ENCODE data around the gene TMEM72.
A peak's percentile ranks its signal among the peaks of the same experiment; 100 is the strongest.

Gene TMEM72

GRCh38 chr10:44949915-44950314 is 38.8 kb downstream of the TMEM72 start:
- Mint-ChIP-seq H3K9me3 (peaks cover 5% of the 10 kb centered on the region), H3K27me3 (no peaks in the 10 kb centered on the region), H3K27ac (no peak overlapping the region), H3K4me3 (no peak overlapping the region), H3K4me1 (no peaks in the 10 kb centered on the region), H3K36me3 (peaks cover 3% of the 10 kb centered on the region)

- Mint-ChIP-seq H3K4me3 (no peak overlapping the region), H3K27me3 (no peaks in the 10 kb centered on the region), H3K4me1 (no peaks in the 10 kb centered on the region), H3K9me3 (no peaks in the 10 kb centered on the region), H3K36me3 (peaks cover 2% of the 10 kb centered on the region), H3K27ac (no peak overlapping the region)
Measured at GRCh38 chr10:44950326-44951225, 39.4 kb downstream of the TMEM72 start.

- Mint-ChIP-seq H3K4me1 (no peaks in the 10 kb centered on the region), H3K36me3 (peaks cover 5% of the 10 kb centered on the region), H3K9me3 (no peaks in the 10 kb centered on the region), H3K4me3 (no peak overlapping the region), H3K27ac (no peak overlapping the region), H3K27me3 (no peaks in the 10 kb centered on the region)
Measured at GRCh38 chr10:44951576-44952226, 40.6 kb downstream of the TMEM72 start.

GRCh38 chr10:44952779-44953231 is 41.7 kb downstream of the TMEM72 start:
- peaks cover 5% of the 10 kb centered on the region for H3K36me3 Mint-ChIP-seq
- H3K27me3 Mint-ChIP-seq, result no peaks in the 10 kb centered on the region
- peaks cover 4% of the 10 kb centered on the region for H3K4me1 Mint-ChIP-seq
- no peaks in the 10 kb centered on the region for H3K9me3 Mint-ChIP-seq
- H3K27ac Mint-ChIP-seq, result no peak overlapping the region
- no peak overlapping the region for H3K4me3 Mint-ChIP-seq

GRCh38 chr10:44954042-44954441 is 42.9 kb downstream of the TMEM72 start:
- Mint-ChIP-seq H3K27me3 (no peaks in the 10 kb centered on the region), H3K36me3 (peaks cover 5% of the 10 kb centered on the region), H3K4me1 (peaks cover 13% of the 10 kb centered on the region), H3K27ac (no peak overlapping the region), H3K9me3 (no peaks in the 10 kb centered on the region), H3K4me3 (no peak overlapping the region)

GRCh38 chr10:44954962-44955361 is 43.8 kb downstream of the TMEM72 start:
- Mint-ChIP-seq H3K36me3 (peaks cover 5% of the 10 kb centered on the region), H3K27me3 (no peaks in the 10 kb centered on the region), H3K9me3 (no peaks in the 10 kb centered on the region), H3K4me1 (peaks cover 15% of the 10 kb centered on the region), H3K4me3 (no peak overlapping the region), H3K27ac (peak overlapping the region; percentile 61)

- H3K27me3 Mint-ChIP-seq, result no peaks in the 10 kb centered on the region
- no peak overlapping the region for H3K4me3 Mint-ChIP-seq
- H3K9me3 Mint-ChIP-seq, result no peaks in the 10 kb centered on the region
- no peak overlapping the region for H3K27ac Mint-ChIP-seq
- H3K4me1 Mint-ChIP-seq, result peaks cover 21% of the 10 kb centered on the region
- peaks cover 5% of the 10 kb centered on the region for H3K36me3 Mint-ChIP-seq
Measured at GRCh38 chr10:44955413-44956070, 44.4 kb downstream of the TMEM72 start.

GRCh38 chr10:44956226-44956625 is 45.1 kb downstream of the TMEM72 start:
- H3K4me3 Mint-ChIP-seq, result no peak overlapping the region
- peaks cover 22% of the 10 kb centered on the region for H3K4me1 Mint-ChIP-seq
- H3K36me3 Mint-ChIP-seq, result peaks cover 5% of the 10 kb centered on the region
- H3K27me3 Mint-ChIP-seq, result no peaks in the 10 kb centered on the region
- no peak overlapping the region for H3K27ac Mint-ChIP-seq
- H3K9me3 Mint-ChIP-seq, result no peaks in the 10 kb centered on the region

GRCh38 chr10:44956717-44957706 is 45.9 kb downstream of the TMEM72 start:
- Mint-ChIP-seq H3K27me3 (no peaks in the 10 kb centered on the region), H3K4me1 (peaks cover 22% of the 10 kb centered on the region), H3K27ac (no peak overlapping the region), H3K9me3 (no peaks in the 10 kb centered on the region), H3K36me3 (peaks cover 5% of the 10 kb centered on the region), H3K4me3 (no peak overlapping the region)

- no peaks in the 10 kb centered on the region for H3K9me3 Mint-ChIP-seq
- peaks cover 5% of the 10 kb centered on the region for H3K36me3 Mint-ChIP-seq
- peak overlapping the region; percentile 86 for H3K4me3 Mint-ChIP-seq
- H3K4me1 Mint-ChIP-seq, result peaks cover 22% of the 10 kb centered on the region
- H3K27me3 Mint-ChIP-seq, result no peaks in the 10 kb centered on the region
- peak overlapping the region; percentile 63 for H3K27ac Mint-ChIP-seq
Measured at GRCh38 chr10:44958196-44958897, 47.2 kb downstream of the TMEM72 start.

- H3K27ac Mint-ChIP-seq, result no peak overlapping the region
- peaks cover 22% of the 10 kb centered on the region for H3K4me1 Mint-ChIP-seq
Measured at GRCh38 chr10:44958898-44959246, 47.7 kb downstream of the TMEM72 start.

GRCh38 chr10:44959247-44960087 is 48.3 kb downstream of the TMEM72 start, which contains the start of gene RASSF4:
Gene RASSF4, plus strand, starts transcription at chr10:44959802. Its CDS starts 10,401 bp downstream, at chr10:44970203.
- no peaks in the 10 kb centered on the region for H3K27me3 Mint-ChIP-seq
- H3K4me1 Mint-ChIP-seq, result peaks cover 22% of the 10 kb centered on the region
- peak within 1 kb of the TSS; percentile 86 for H3K4me3 Mint-ChIP-seq
- peaks cover 5% of the 10 kb centered on the region for H3K36me3 Mint-ChIP-seq
- H3K9me3 Mint-ChIP-seq, result no peaks in the 10 kb centered on the region
- no peak within 1 kb of the TSS for H3K27ac Mint-ChIP-seq

More at GRCh38 chr10:44958898-44959246, 47.7 kb downstream of the TMEM72 start:
- Mint-ChIP-seq H3K9me3 (no peaks in the 10 kb centered on the region), H3K4me3 (peak overlapping the region; percentile 86), H3K27me3 (no peaks in the 10 kb centered on the region), H3K36me3 (peaks cover 5% of the 10 kb centered on the region)

GRCh38 chr10:44960088-44960460 is 48.9 kb downstream of the TMEM72 start:
- H3K36me3 Mint-ChIP-seq, result peaks cover 3% of the 10 kb centered on the region

More at GRCh38 chr10:44960088-44960460, 48.9 kb downstream of the TMEM72 start:
- Mint-ChIP-seq H3K27me3 (no peaks in the 10 kb centered on the region), H3K27ac (no peak overlapping the region), H3K4me3 (peak overlapping the region; percentile 86), H3K9me3 (no peaks in the 10 kb centered on the region), H3K4me1 (peaks cover 22% of the 10 kb centered on the region)
